Measurements from ENCODE around the gene ZFAND3. TPM values are rescaled to one million over a fixed set of nuclear protein-coding genes. Genes with fewer than 3 reads are reported as not detected.

ZFAND3 gene
- total RNA-seq, 1 experiment from 2014 or later: 22.2 TPM

DNA sequence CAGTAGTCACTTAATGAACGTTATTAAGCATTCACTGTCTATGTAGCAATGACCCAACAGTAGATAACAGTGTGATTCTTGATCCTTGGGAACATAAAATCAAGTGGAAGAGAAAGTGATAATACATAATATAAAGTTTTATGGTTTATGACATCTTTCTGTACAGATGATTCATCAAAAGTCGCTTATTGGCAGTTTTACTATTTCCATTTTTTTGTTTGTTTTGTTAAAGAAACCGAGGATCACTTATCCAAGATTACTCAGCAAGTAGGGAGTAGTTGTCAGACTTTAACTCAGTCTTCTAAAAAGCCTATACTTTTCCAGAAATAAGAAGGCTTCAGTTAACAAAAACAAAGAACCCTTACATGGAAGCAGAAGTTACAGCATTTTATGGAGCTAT lies 260.8 kb downstream of the ZFAND3 start:
- Histone ChIP-seq H3K79me2 (ENCODE audit: low read length) (peaks cover 18% of the 10 kb centered on the region; the same call in 1 of the 2 replicates), H3K9ac (ENCODE audit: low read length) (peak overlapping the region; percentile 68), H3K9me3 (ENCODE audit: low read length) (no peaks in the 10 kb centered on the region), H4K20me1 (ENCODE audit: low read length) (peaks cover 38% of the 10 kb centered on the region), H3K4me1 (ENCODE audit: insufficient read depth, low read length) (peaks cover 33% of the 10 kb centered on the region), H3K4me2 (ENCODE audit: low read length) (peak overlapping the region; percentile 83), H3K27ac (ENCODE audit: low read length) (peak overlapping the region; percentile 95), H3K27me3 (ENCODE audit: low read length) (no peaks in the 10 kb centered on the region), H3F3A (ENCODE audit: low read length, unreplicated experiment) (peaks cover 8% of the 10 kb centered on the region), H3K36me3 (ENCODE audit: low read depth, low read length) (peaks cover 4% of the 10 kb centered on the region; the same call in 1 of the 2 replicates), H3K9me2 (replicated peaks; ENCODE audit: low read length) (no peaks in the 10 kb centered on the region), H2AFZ (ENCODE audit: low read length) (no peak overlapping the region), H3K4me3 (ENCODE audit: low read length) (peak overlapping the region; percentile 52)
- CTCF ChIA-PET: no interaction called here
- peak; percentile 79 for ATAC-seq
- intact Hi-C loops (cut with micrococcal nuclease): no loop called here
- no peak for TF ChIP-seq EZH2 (IDR thresholded peaks at IDR 0.05; ENCODE audit: low read length, unreplicated experiment)
- TF ChIP-seq, protein P1, sequence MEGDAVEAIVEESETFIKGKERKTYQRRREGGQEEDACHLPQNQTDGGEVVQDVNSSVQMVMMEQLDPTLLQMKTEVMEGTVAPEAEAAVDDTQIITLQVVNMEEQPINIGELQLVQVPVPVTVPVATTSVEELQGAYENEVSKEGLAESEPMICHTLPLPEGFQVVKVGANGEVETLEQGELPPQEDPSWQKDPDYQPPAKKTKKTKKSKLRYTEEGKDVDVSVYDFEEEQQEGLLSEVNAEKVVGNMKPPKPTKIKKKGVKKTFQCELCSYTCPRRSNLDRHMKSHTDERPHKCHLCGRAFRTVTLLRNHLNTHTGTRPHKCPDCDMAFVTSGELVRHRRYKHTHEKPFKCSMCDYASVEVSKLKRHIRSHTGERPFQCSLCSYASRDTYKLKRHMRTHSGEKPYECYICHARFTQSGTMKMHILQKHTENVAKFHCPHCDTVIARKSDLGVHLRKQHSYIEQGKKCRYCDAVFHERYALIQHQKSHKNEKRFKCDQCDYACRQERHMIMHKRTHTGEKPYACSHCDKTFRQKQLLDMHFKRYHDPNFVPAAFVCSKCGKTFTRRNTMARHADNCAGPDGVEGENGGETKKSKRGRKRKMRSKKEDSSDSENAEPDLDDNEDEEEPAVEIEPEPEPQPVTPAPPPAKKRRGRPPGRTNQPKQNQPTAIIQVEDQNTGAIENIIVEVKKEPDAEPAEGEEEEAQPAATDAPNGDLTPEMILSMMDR (conservative IDR thresholded peaks at IDR 0.05; ENCODE audit: low read depth, low read length): no peak
- TF ChIP-seq EZH2phosphoT487 (IDR thresholded peaks at IDR 0.05; ENCODE audit: borderline replicate concordance, low read length): no peak
- BruUV-seq (replicated peaks): no TSS peak
- peak; percentile 88 for DNase-seq
- POLR2A ChIA-PET (ENCODE audit: unreplicated experiment): interaction anchor here (0.6 kb wide), 1 partner anchor 957 kb away, joined by 6 read pairs; no protein-coding TSS in a partner anchor

DNA sequence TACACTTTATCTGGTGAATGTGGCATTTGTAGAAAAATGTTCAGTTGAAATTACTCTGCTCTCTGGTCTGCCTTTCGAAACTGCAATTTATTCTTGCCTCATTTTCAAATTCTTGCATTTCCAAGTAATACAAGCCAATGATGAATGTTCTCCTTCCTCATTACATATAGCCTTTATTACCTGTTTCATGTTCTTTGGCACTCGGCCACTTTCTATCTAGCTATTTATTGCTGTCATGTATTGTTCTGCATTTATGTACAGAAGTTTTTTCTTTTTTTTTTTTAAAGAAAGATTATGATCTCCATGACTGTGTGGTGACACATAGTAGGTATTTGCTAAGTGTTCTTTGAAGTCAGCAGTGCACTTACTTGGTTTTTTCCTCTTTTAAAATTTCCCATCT lies 261.4 kb downstream of the ZFAND3 start:
- peak overlapping the region; percentile 68 for H3K9ac ChIP-seq (ENCODE audit: low read length)
- H3K27me3 ChIP-seq (ENCODE audit: low read length): no peaks in the 10 kb centered on the region
- peak; percentile 93 for DNase-seq
- H4K20me1 ChIP-seq (ENCODE audit: low read length): peaks cover 38% of the 10 kb centered on the region
- peak; percentile 50 for ATAC-seq
- H3K36me3 ChIP-seq (ENCODE audit: low read depth, low read length): peaks cover 4% of the 10 kb centered on the region; the same call in 1 of the 2 replicates
- BruUV-seq (replicated peaks): no TSS peak
- no peaks in the 10 kb centered on the region for H3K9me2 ChIP-seq (replicated peaks; ENCODE audit: low read length)
- H3K9me3 ChIP-seq (ENCODE audit: low read length): no peaks in the 10 kb centered on the region
- peaks cover 8% of the 10 kb centered on the region for H3F3A ChIP-seq (ENCODE audit: low read length, unreplicated experiment)
- ChIA-PET POLR2A (ENCODE audit: unreplicated experiment) (interaction anchor here (0.6 kb wide), 2 partner anchors 29 to 958 kb away, joined by 3 to 6 read pairs; no protein-coding TSS in a partner anchor), CTCF (no interaction called here)
- peak overlapping the region; percentile 95 for H3K27ac ChIP-seq (ENCODE audit: low read length)
- peak overlapping the region; percentile 83 for H3K4me2 ChIP-seq (ENCODE audit: low read length)
- no peak for TF ChIP-seq EZH2phosphoT487 (IDR thresholded peaks at IDR 0.05; ENCODE audit: borderline replicate concordance, low read length)
- TF ChIP-seq EZH2 (IDR thresholded peaks at IDR 0.05; ENCODE audit: low read length, unreplicated experiment): no peak
- TF ChIP-seq, protein P1 (conservative IDR thresholded peaks at IDR 0.05; ENCODE audit: low read depth, low read length): no peak
- H3K4me3 ChIP-seq (ENCODE audit: low read length): peak overlapping the region; percentile 52
- no peak overlapping the region for H2AFZ ChIP-seq (ENCODE audit: low read length)
- intact Hi-C loops (cut with micrococcal nuclease): no loop called here
- peaks cover 18% of the 10 kb centered on the region; the same call in 1 of the 2 replicates for H3K79me2 ChIP-seq (ENCODE audit: low read length)
- H3K4me1 ChIP-seq (ENCODE audit: insufficient read depth, low read length): peaks cover 33% of the 10 kb centered on the region

DNA sequence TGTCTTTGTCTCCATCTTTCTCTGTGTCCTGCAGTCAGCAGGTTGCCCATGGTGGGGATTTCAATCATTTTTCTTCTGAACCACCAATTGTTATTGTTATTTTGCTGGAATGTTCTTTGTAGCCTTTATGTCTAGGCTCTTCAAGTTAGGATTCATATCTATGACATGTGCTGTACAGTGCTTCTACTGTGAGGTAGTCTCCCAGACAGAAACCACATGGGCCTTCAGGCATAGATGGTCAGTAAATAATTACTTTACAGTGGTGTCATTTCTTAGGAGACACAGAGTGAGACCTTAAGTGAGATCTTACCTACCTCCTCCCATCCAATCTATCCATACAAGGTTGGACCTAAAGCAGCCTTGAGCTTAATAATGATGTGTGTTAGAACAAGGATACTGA lies 265.5 kb downstream of the ZFAND3 start:
- peaks cover 13% of the 10 kb centered on the region for H4K20me1 ChIP-seq (ENCODE audit: low read length)
- H3K9ac ChIP-seq (ENCODE audit: low read length): no peak overlapping the region
- H3K4me2 ChIP-seq (ENCODE audit: low read length): no peak overlapping the region
- BruUV-seq (replicated peaks): no TSS peak
- H3K4me3 ChIP-seq (ENCODE audit: low read length): no peak overlapping the region
- intact Hi-C loops (cut with micrococcal nuclease): no loop called here
- ChIA-PET CTCF (no interaction called here), POLR2A (ENCODE audit: unreplicated experiment) (no interaction called here)
- TF ChIP-seq EZH2 (IDR thresholded peaks at IDR 0.05; ENCODE audit: low read length, unreplicated experiment): no peak
- TF ChIP-seq, protein P1 (conservative IDR thresholded peaks at IDR 0.05; ENCODE audit: low read depth, low read length): no peak
- no peak for TF ChIP-seq EZH2phosphoT487 (IDR thresholded peaks at IDR 0.05; ENCODE audit: borderline replicate concordance, low read length)
- peaks cover 3% of the 10 kb centered on the region for H3F3A ChIP-seq (ENCODE audit: low read length, unreplicated experiment)
- H3K36me3 ChIP-seq (ENCODE audit: low read depth, low read length): peaks cover 4% of the 10 kb centered on the region; the same call in 1 of the 2 replicates
- H3K27me3 ChIP-seq (ENCODE audit: low read length): no peaks in the 10 kb centered on the region
- no peak for DNase-seq
- ATAC-seq: no peak
- no peaks in the 10 kb centered on the region for H3K9me2 ChIP-seq (replicated peaks; ENCODE audit: low read length)
- no peaks in the 10 kb centered on the region for H3K9me3 ChIP-seq (ENCODE audit: low read length)
- no peak overlapping the region for H2AFZ ChIP-seq (ENCODE audit: low read length)
- H3K79me2 ChIP-seq (ENCODE audit: low read length): 0 out of 2 replicates have a peak, but pooled peaks cover 14% of the 10 kb centered on the region
- no peak overlapping the region for H3K27ac ChIP-seq (ENCODE audit: low read length)
- peaks cover 12% of the 10 kb centered on the region for H3K4me1 ChIP-seq (ENCODE audit: insufficient read depth, low read length)

All from PC-3 (cell line).